Hindlimb muscle (tissue), 1 donor: ENCODE results near the gene BTBD10. TPM values are rescaled to one million over a fixed set of nuclear protein-coding genes. Genes with fewer than 3 reads are reported as not detected.

ENCODE experiments used
- DNase-seq: peaks from one replicate; pipeline ENCODE4 v3.0.0-alpha.2; 2013
- polyA plus RNA-seq: library from polyadenylated mRNA; unstranded; fragments of 120-200 nt; gene quantifications from one replicate; pipeline ENCODE4 v1.2.1, GENCODE V29; 2013; ENCODE audit not compliant: insufficient read length

The BTBD10 gene
- polyA plus RNA-seq, 1 donor = 21.7 TPM

DNA sequence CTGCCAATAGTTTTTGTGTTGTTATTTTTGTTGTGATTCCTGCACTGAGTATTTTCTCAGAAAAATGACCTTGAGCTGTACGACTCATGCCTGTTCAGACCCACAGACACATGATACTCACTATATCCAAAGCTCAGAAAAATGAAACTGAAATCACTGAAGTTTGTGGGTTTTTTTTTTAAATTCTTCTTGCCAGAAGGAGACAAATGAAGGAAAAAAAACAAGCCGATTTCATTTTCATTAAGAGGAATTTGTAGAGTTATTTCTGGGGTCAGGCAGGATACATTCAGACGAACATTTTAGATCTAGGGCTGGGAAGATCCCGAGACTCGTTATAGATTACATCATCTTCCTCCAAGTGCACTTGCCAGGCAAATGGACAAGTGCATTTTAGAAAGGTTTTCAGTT lies 125.0 kb downstream of the BTBD10 start:
- DNase-seq = peak; percentile 32

Other genes starting within 250 kb of the BTBD10 start
- 9.3 TPM for gene BMAL1, start 185.4 kb downstream of the BTBD10 start, polyA plus RNA-seq
- not detected for gene PTH, start 32.8 kb upstream of the BTBD10 start, polyA plus RNA-seq
- 41.6 TPM for gene FAR1, start 205.4 kb upstream of the BTBD10 start, polyA plus RNA-seq